Right lobe of liver (tissue), 6 donors: Measurements from ENCODE around the gene ERBB4. TPM values are rescaled to one million over a fixed set of nuclear protein-coding genes. Genes with fewer than 3 reads are reported as not detected.

Experiments used
- ATAC-seq, 4 donors: fragments of 200-7000 bp; cut with Tn5 transposase; one replicate each; pipeline ENCODE4 v1.9.1; 2020; ENCODE audit warnings: mild to moderate bottlenecking in 4 of 4, moderate library complexity in 4 of 4
- DNase-seq, 3 donors: peaks; one replicate each; pipeline ENCODE4 v3.0.0-alpha.2; 2020
- H3K27ac ChIP-seq, 3 donors: fragments of 200-600 bp; one replicate each; pipeline ENCODE4 v1.8.0; 2022
- H3K27me3 ChIP-seq, 2 donors: fragments of 200-600 bp; one replicate each; pipeline ENCODE4 v1.8.0; 2022
- H3K36me3 ChIP-seq, 4 donors: fragments of 200-600 bp; sonication (generic) in 1 of 4; one replicate each; pipeline versions ENCODE4 v1.5.1 to v1.8.0; 2017 to 2022; ENCODE audit warnings: control low read depth in 1 of 4
- H3K4me1 ChIP-seq, 4 donors: fragments of 200-600 bp; sonication (generic) in 1 of 4; one replicate each; pipeline versions ENCODE4 v1.5.1 to v1.8.0; 2017 to 2022; ENCODE audit warnings: control low read depth in 1 of 4
- H3K4me3 ChIP-seq, 3 donors: fragments of 200-600 bp; one replicate each; pipeline ENCODE4 v1.8.0; 2022
- H3K9me3 ChIP-seq, 4 donors: fragments of 200-600 bp; sonication (generic) in 1 of 4; one replicate each; pipeline versions ENCODE4 v1.5.1 to v1.8.0; 2017 to 2022; ENCODE audit warnings: control low read depth in 1 of 4
- CTCF ChIP-seq, 4 donors: fragments of 200-600 bp in 3 of 4; fragments of 450-650 bp in 1 of 4; IDR thresholded peaks; one replicate each; pipeline versions ENCODE4 v1.5.1 to v1.8.0; 2016 to 2022; ENCODE audit warnings: antibody characterized with exemption in 4 of 4, mild to moderate bottlenecking in 2 of 4
- POLR2A ChIP-seq: fragments of 450-650 bp; IDR thresholded peaks from one replicate; pipeline ENCODE4 v1.6.1; 2017; ENCODE audit warnings: antibody characterized with exemption, mild to moderate bottlenecking
- WGBS: methylation state at CpG from one replicate; pipeline ENCODE4 v1.1.6; 2018; ENCODE audit warnings: low coverage, low lambda C conversion rate; ENCODE audit not compliant: insufficient coverage; ENCODE audit errors: missing lambda C conversion rate; 5-methylcytosine and 5-hydroxymethylcytosine counted together
- intact Hi-C, 2 donors: fragments of 100-400 bp; cut with DNase I; formaldehyde crosslinking; loops; one replicate each; pipeline versions ENCODE4 v1.11.2 to v1.14.1; 2022
- total RNA-seq, 6 experiments: library from RNA; depleted of rRNA in 2 of 6; stranded (reverse); fragments of >200 nt in 2 of 6; fragmentation: NEBNext Ultra II Directional in 3 of 6; extraction: Animal tissue kit (Norgen Biotek cat#: 25700) in 3 of 6; gene quantifications; one replicate each; pipeline versions ENCODE4 v1.1.0 to v1.2.4, GENCODE V29; 2016 to 2023
- donor health status: DM: no; HTN: yes; CAD: no.
- donor health status: DM: no; HTN: no; CAD: no.
- donor health status: DM: no; HTN: no; CAD: no.
- donor health status: DM: no; HTN: yes; CAD: no.
- donor health status: DM: no; HTN: yes; CAD: no.

ERBB4 gene
- total RNA-seq, 6 experiments from 2014 or later: 0.02 to 0.59 (median 0.08) TPM; not detected in 2

- ATAC-seq (no peak), DNase-seq (no peak)
- Histone ChIP-seq H3K36me3 (no peaks in the 10 kb centered on the region), H3K27ac (no peak overlapping the region), H3K9me3 (no peaks in the 10 kb centered on the region), H3K27me3 (no peaks in the 10 kb centered on the region), H3K4me1 (no peaks in the 10 kb centered on the region), H3K4me3 (no peak overlapping the region)
- intact Hi-C loops: no loop called here
- WGBS: 39% methylated on average over 2 of the region's 2 CpGs
- TF ChIP-seq POLR2A (no peak), CTCF (IDR thresholded peaks at IDR 0.05) (no peak)
These were observed 1099.6 kb downstream of the ERBB4 start for GRCh38 chr2:211439011-211439410.

GRCh38 chr2:211437396-211437795 lies 1101.2 kb downstream of the ERBB4 start:
- no peaks in the 10 kb centered on the region for H3K27me3 ChIP-seq
- H3K27ac ChIP-seq: no peak overlapping the region
- intact Hi-C loops: no loop called here
- DNase-seq (no peak), ATAC-seq (no peak)
- H3K9me3 ChIP-seq: no peaks in the 10 kb centered on the region
- no peak overlapping the region for H3K4me3 ChIP-seq
- H3K36me3 ChIP-seq: no peaks in the 10 kb centered on the region
- TF ChIP-seq POLR2A (no peak), CTCF (IDR thresholded peaks at IDR 0.05) (no peak)
- 43% methylated on average over 5 of the region's 5 CpGs for whole genome bisulfite sequencing
- H3K4me1 ChIP-seq: no peaks in the 10 kb centered on the region

GRCh38 chr2:211436182-211436581 lies 1102.4 kb downstream of the ERBB4 start:
- Histone ChIP-seq H3K36me3 (no peaks in the 10 kb centered on the region), H3K27me3 (no peaks in the 10 kb centered on the region), H3K9me3 (no peaks in the 10 kb centered on the region), H3K27ac (no peak overlapping the region), H3K4me1 (no peaks in the 10 kb centered on the region), H3K4me3 (no peak overlapping the region)
- no peak for TF ChIP-seq CTCF (IDR thresholded peaks at IDR 0.05)
- TF ChIP-seq POLR2A: no peak
- ATAC-seq (no peak), DNase-seq (no peak)
- intact Hi-C loops: no loop called here
- WGBS: 7% methylated on average over 1 of the region's 1 CpG

GRCh38 chr2:211435331-211435730 lies 1103.3 kb downstream of the ERBB4 start:
- Histone ChIP-seq H3K36me3 (no peaks in the 10 kb centered on the region), H3K4me3 (no peak overlapping the region), H3K27me3 (no peaks in the 10 kb centered on the region), H3K27ac (no peak overlapping the region), H3K9me3 (no peaks in the 10 kb centered on the region), H3K4me1 (no peaks in the 10 kb centered on the region)
- 43% methylated on average over 7 of the region's 9 CpGs for WGBS
- intact Hi-C loops: no loop called here
- no peak for DNase-seq
- no peak for TF ChIP-seq POLR2A
- no peak for TF ChIP-seq CTCF (IDR thresholded peaks at IDR 0.05)
- ATAC-seq: no peak

- Histone ChIP-seq H3K27me3 (no peaks in the 10 kb centered on the region), H3K27ac (no peak overlapping the region), H3K36me3 (no peaks in the 10 kb centered on the region), H3K4me1 (no peaks in the 10 kb centered on the region), H3K9me3 (no peaks in the 10 kb centered on the region), H3K4me3 (no peak overlapping the region)
- WGBS: 47% methylated on average over 3 of the region's 3 CpGs
- intact Hi-C loops: no loop called here
- DNase-seq: no peak
- no peak for ATAC-seq
- no peak for TF ChIP-seq POLR2A
- TF ChIP-seq CTCF (IDR thresholded peaks at IDR 0.05): no peak
These were observed 1103.8 kb downstream of the ERBB4 start for GRCh38 chr2:211434773-211435172.
